NT2/D1 (cell line): ENCODE results near the gene ANKRD2.
"Not testable (repeated sequence)": the region's sequence is repeated elsewhere in the genome, so short reads cannot be mapped to it uniquely, and the experiment has no call there.

ENCODE experiments used
- SUZ12 ChIP-seq: IDR thresholded peaks from 2 replicates; pipeline ENCODE4 v1.6.1; 2011; ENCODE audit not compliant: insufficient read length, insufficient read depth; ENCODE audit errors: extremely low read depth
- YY1 ChIP-seq: IDR thresholded peaks from 2 replicates; pipeline ENCODE4 v1.6.1; 2011; ENCODE audit not compliant: insufficient read length, insufficient read depth

DNA sequence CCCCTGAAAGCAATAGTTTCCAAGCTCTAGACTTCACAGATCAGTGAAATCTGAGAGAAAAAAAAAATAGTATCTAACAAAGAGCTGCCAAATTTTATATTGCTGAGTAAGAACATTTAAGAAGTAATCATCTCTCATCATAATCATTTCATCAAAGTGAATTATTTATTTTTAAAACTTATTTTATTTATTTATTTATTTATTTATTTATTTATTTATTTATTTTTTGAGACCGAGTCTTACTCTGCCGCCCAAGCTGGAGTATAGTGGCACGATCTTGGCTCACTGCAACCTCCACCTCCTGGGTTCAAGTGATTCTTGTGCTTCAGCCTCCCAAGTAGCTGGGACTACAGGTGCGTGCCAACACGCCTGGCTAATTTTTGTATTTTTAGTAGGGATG is 3.9 kb downstream of the ANKRD2 start:
- not testable (repeated sequence) for TF ChIP-seq SUZ12, YY1
